Endothelial cell of umbilical vein (primary cell): ENCODE results near the gene OVOL3. TPM values are rescaled to one million over a fixed set of nuclear protein-coding genes. Genes with fewer than 3 reads are reported as not detected.

Source experiments
- BruUV-seq: library from RNA; stranded (reverse); fragments of 400-500 nt; replicated peaks from 2 replicates; lab custom pipeline; 2021; lab: Mats Ljungman, UMichigan
- CTCF ChIA-PET: fragments of 300-600, 350-600 bp; sonication (Branson Sonifier 250); formaldehyde crosslinking; loops from one replicate; lab custom pipeline; 2021; ENCODE audit warnings: antibody characterized with exemption, inconsistent platforms; lab: Charles Lee
- POLR2A ChIA-PET: fragments of 300-600, 350-600 bp; sonication (Branson Sonifier 250); formaldehyde crosslinking; loops from one replicate; lab custom pipeline; 2021; ENCODE audit warnings: antibody characterized with exemption, inconsistent platforms; lab: Charles Lee
- DNase-seq: peaks from one replicate; pipeline ENCODE4 v3.0.0-alpha.2; 2011; ENCODE audit warnings: low read depth, low spot score
- FAIRE-seq: peaks from 2 replicates; lab custom pipeline; 2011; peaks lifted over from hg19 to GRCh38; lab: Jason Lieb, UNC
- H2AFZ ChIP-seq: 2 replicates; pipeline ENCODE4 v1.6.0; 2012; ENCODE audit warnings: low read depth, low read length, control low read depth, inconsistent platforms
- H3K27ac ChIP-seq: 2 replicates; pipeline ENCODE4 v1.5.1; 2011; ENCODE audit warnings: low read depth, mild to moderate bottlenecking, control low read depth, low read length, moderate library complexity; ENCODE audit not compliant: insufficient read depth
- H3K27me3 ChIP-seq, 2 experiments: 2 replicates each; pipeline versions ENCODE4 v1.6.0 to v1.6.1; 2011; ENCODE audit warnings: low read length in 2 of 2, mixed read lengths in 1 of 2; ENCODE audit not compliant: control insufficient read depth in 2 of 2, insufficient read depth in 2 of 2
- H3K36me3 ChIP-seq, 2 experiments: 2 replicates in 1 of 2; 3 replicates in 1 of 2; pipeline ENCODE4 v1.5.1; 2011; ENCODE audit warnings: low read length in 2 of 2, mild to moderate bottlenecking in 1 of 2, moderate library complexity in 1 of 2; ENCODE audit not compliant: control insufficient read depth in 2 of 2, insufficient read depth in 2 of 2; ENCODE audit errors: extremely low read depth in 1 of 2
- H3K4me1 ChIP-seq: 3 replicates; pipeline ENCODE4 v1.5.1; 2011; ENCODE audit warnings: mild to moderate bottlenecking, low read length; ENCODE audit not compliant: control insufficient read depth, insufficient read depth; ENCODE audit errors: extremely low read depth
- H3K4me2 ChIP-seq: 2 replicates; pipeline ENCODE4 v1.6.1; 2011; ENCODE audit warnings: low read length, control low read depth, mixed read lengths; ENCODE audit not compliant: insufficient read depth
- H3K4me3 ChIP-seq, 3 experiments: fragments of 200-600 bp in 1 of 3; sonication (generic), shearing (Covaris generic) in 1 of 3; replicated peaks in 1 of 3; 2 replicates each; pipeline ENCODE4 v1.5.1; 2011 to 2016; ENCODE audit warnings: control low read depth in 3 of 3, low read length in 3 of 3, mild to moderate bottlenecking in 2 of 3, inconsistent platforms in 1 of 3, low read depth in 1 of 3, moderate library complexity in 1 of 3; ENCODE audit not compliant: insufficient read depth in 1 of 3
- H3K79me2 ChIP-seq: 2 replicates; pipeline ENCODE4 v1.6.0; 2012; ENCODE audit warnings: low read length, inconsistent platforms; ENCODE audit not compliant: control insufficient read depth, insufficient read depth
- H3K9ac ChIP-seq: replicated peaks from 2 replicates; pipeline ENCODE3; 2011; ENCODE audit warnings: low read length, control low read depth; ENCODE audit not compliant: insufficient read depth; ENCODE audit errors: extremely low read depth
- H3K9me1 ChIP-seq: replicated peaks from 3 replicates; pipeline ENCODE4 v1.6.0; 2011; ENCODE audit warnings: mild to moderate bottlenecking, low read length; ENCODE audit not compliant: control insufficient read depth, insufficient read depth; ENCODE audit errors: extremely low read depth
- H3K9me3 ChIP-seq: replicated peaks from 2 replicates; pipeline ENCODE4 v1.5.1; 2012; ENCODE audit warnings: low read length, inconsistent platforms; ENCODE audit not compliant: control insufficient read depth, insufficient read depth
- H4K20me1 ChIP-seq: replicated peaks from 2 replicates; pipeline ENCODE3; 2011; ENCODE audit warnings: mild to moderate bottlenecking, low read length; ENCODE audit not compliant: control insufficient read depth, insufficient read depth; ENCODE audit errors: extremely low read depth
- CTCF ChIP-seq, 2 donors: IDR thresholded peaks; 1 replicate in 1 of 2; 2 replicates in 1 of 2; pipeline ENCODE4 v1.5.1; 2011; ENCODE audit warnings: low read length in 2 of 2, mild to moderate bottlenecking in 2 of 2, moderate library complexity in 2 of 2, control low read depth in 1 of 2, inconsistent platforms in 1 of 2, low read depth in 1 of 2; ENCODE audit not compliant: insufficient read depth in 1 of 2; ENCODE audit errors: extremely low read depth in 1 of 2
- EZH2 ChIP-seq: IDR thresholded peaks from 2 replicates; pipeline ENCODE4 v1.6.1; 2012; ENCODE audit warnings: borderline replicate concordance, low read depth, mild to moderate bottlenecking, moderate library complexity, low read length, inconsistent platforms; ENCODE audit not compliant: severe bottlenecking
- FOS ChIP-seq: IDR thresholded peaks from 2 replicates; pipeline ENCODE4 v1.6.1; 2011; ENCODE audit warnings: mild to moderate bottlenecking, low read length, moderate library complexity, borderline replicate concordance; ENCODE audit not compliant: insufficient read depth
- GATA2 ChIP-seq: IDR thresholded peaks from 2 replicates; pipeline ENCODE4 v1.7.0; 2011; ENCODE audit warnings: low read depth, mild to moderate bottlenecking, moderate library complexity, mixed read lengths, low read length; ENCODE audit not compliant: insufficient read length, insufficient read depth
- JUN ChIP-seq: IDR thresholded peaks from 2 replicates; pipeline ENCODE4 v1.6.1; 2011; ENCODE audit warnings: borderline replicate concordance, low read depth; ENCODE audit not compliant: insufficient read length, insufficient read depth
- MAX ChIP-seq: IDR thresholded peaks from 2 replicates; pipeline ENCODE4 v1.6.1; 2011; ENCODE audit not compliant: insufficient read depth, insufficient read length
- MYC ChIP-seq: IDR thresholded peaks from one replicate; pipeline ENCODE4 v1.6.1; 2011; ENCODE audit warnings: mild to moderate bottlenecking, low read depth, low read length
- POLR2A ChIP-seq: IDR thresholded peaks from 2 replicates; pipeline ENCODE4 v1.6.1; 2012; ENCODE audit warnings: low read depth, mild to moderate bottlenecking, control low read depth, low read length
- POLR2AphosphoS5 ChIP-seq: IDR thresholded peaks from 2 replicates; pipeline ENCODE4 v1.6.1; 2012; ENCODE audit warnings: low read depth, mild to moderate bottlenecking, control low read depth, low read length, moderate library complexity; ENCODE audit not compliant: insufficient read depth
- dilution Hi-C: fragments of 300-500 bp; cut with MboI; formaldehyde crosslinking; loops from one replicate; pipeline ENCODE4 v1.15.0; 2019; ENCODE audit warnings: low sequenced_read_pairs; ENCODE audit not compliant: extremely low pct_ligation_motif_present
- intact Hi-C: fragments of 100-400 bp; cut with micrococcal nuclease; formaldehyde crosslinking; loops from one replicate; pipeline ENCODE4 v1.10.0; 2022
- polyA plus RNA-seq, 4 experiments: library from polyadenylated mRNA; depleted of rRNA in 3 of 4; stranded (reverse) in 3 of 4; unstranded in 1 of 4; fragments of >200 nt; gene quantifications; 2 replicates each; pipeline versions ENCODE4 v1.2.1 to v1.2.3, GENCODE V29; 2011 to 2012; ENCODE audit warnings: missing spikeins in 1 of 4
- total RNA-seq: library from RNA; stranded (reverse); gene quantifications from 2 replicates; pipeline ENCODE4 v1.2.3, GENCODE V29; 2021

The OVOL3 gene
- total and polyA plus RNA-seq, 2 donors (not counting 3 experiments of a cell fraction or from before 2014, with no cell fraction given) = not detected

- Histone ChIP-seq H3K36me3 (peaks cover 0 to 1% of the 10 kb centered on the region in 2 experiments), H3K4me3 (no peak overlapping the region), H3K4me1 (peaks cover 9% of the 10 kb centered on the region), H3K9ac (no peak overlapping the region), H3K27ac (no peak overlapping the region), H3K9me1 (no peaks in the 10 kb centered on the region), H3K27me3 (no peaks in the 10 kb centered on the region), H2AFZ (no peak overlapping the region), H3K9me3 (no peaks in the 10 kb centered on the region), H4K20me1 (no peaks in the 10 kb centered on the region), H3K4me2 (no peak overlapping the region), H3K79me2 (no peaks in the 10 kb centered on the region)
- FAIRE-seq (no peak), DNase-seq (no peak)
- ChIA-PET CTCF (interaction anchor here (1.3 to 1.6 kb wide), 2 partner anchors 12 to 19 kb away, joined by 3 to 4 read pairs; partner anchors contain the start of gene THAP8), POLR2A (no interaction called here)
- BruUV-seq = no TSS peak
- dilution Hi-C loops (no loop called here), intact Hi-C loops (no loop called here)
- TF ChIP-seq FOS = no peak
- no peak for TF ChIP-seq MYC
- no peak for TF ChIP-seq POLR2A
- no peak for TF ChIP-seq JUN
- no peak for TF ChIP-seq GATA2
Observed at GRCh38 chr19:36073121-36073876, 37.6 kb upstream of the OVOL3 start.

- Histone ChIP-seq H4K20me1 (no peaks in the 10 kb centered on the region), H3K9me1 (no peaks in the 10 kb centered on the region), H3K4me3 (no peak overlapping the region), H3K27me3 (no peaks in the 10 kb centered on the region), H3K36me3 (peaks cover 7 to 11% of the 10 kb centered on the region in 2 experiments), H3K27ac (no peak overlapping the region), H3K9me3 (no peaks in the 10 kb centered on the region), H3K79me2 (no peaks in the 10 kb centered on the region), H3K4me2 (no peak overlapping the region), H3K9ac (no peak overlapping the region), H2AFZ (no peak overlapping the region), H3K4me1 (no peaks in the 10 kb centered on the region)
- dilution Hi-C loops = no loop called here
- intact Hi-C loops = no loop called here
- TF ChIP-seq GATA2 (no peak), MAX (no peak), MYC (no peak), POLR2A (no peak), JUN (no peak), CTCF (IDR thresholded peaks at IDR 0.05; ENCODE audit: extremely low read depth in 1 of 2, insufficient read depth in 1 of 2, low read depth in 1 of 2, low read length in 2 of 2) (no peak), POLR2AphosphoS5 (no peak), EZH2 (no peak)
- no peak for DNase-seq
- BruUV-seq = no TSS peak
- CTCF ChIA-PET = interaction anchor here (1.1 kb wide), 1 partner anchor 24 kb away, joined by 3 read pairs; no protein-coding TSS in a partner anchor
- no peak for FAIRE-seq
- POLR2A ChIA-PET = no interaction called here
Observed at GRCh38 chr19:36079389-36079945, 31.5 kb upstream of the OVOL3 start.
